OCI-LY1 (cell line): Measurements from ENCODE around the gene SLC13A1.
"Not testable (repeated sequence)": the region's sequence is repeated elsewhere in the genome, so short reads cannot be mapped to it uniquely, and the experiment has no call there.

ENCODE experiments used
- CTCF ChIP-seq: fragments of 200-600 bp; sonication (generic), shearing (Covaris generic); IDR thresholded peaks from 2 replicates; pipeline ENCODE4 v1.5.1; 2017; ENCODE audit warnings: mild to moderate bottlenecking, antibody characterized with exemption, low read length, moderate library complexity, mixed read lengths
- EZH2 ChIP-seq: fragments of 200-600 bp; sonication (generic), shearing (Covaris generic); IDR thresholded peaks from 2 replicates; pipeline ENCODE4 v1.8.0; 2017; ENCODE audit warnings: borderline replicate concordance, mixed run types, mild to moderate bottlenecking, antibody characterized with exemption, low read length, moderate library complexity, mixed read lengths

DNA sequence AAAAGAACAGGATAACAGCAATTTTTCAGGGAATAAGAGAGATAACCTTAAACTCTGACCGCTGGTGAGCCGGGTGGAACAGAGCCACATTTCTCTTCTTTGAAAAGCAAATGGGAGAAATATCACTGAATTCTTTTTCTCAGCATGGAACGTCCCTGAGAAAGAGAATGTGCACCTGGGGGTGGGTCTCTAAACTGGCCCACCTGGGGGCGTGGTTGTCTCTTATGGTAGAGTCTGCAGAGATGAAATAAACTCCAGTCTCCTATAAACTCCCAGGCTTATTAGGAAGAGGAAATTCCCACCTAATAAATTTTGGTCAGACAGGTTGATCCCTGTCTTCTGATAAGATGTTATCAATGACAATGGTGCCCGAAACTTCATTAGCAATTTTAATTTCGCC lies 27.9 kb upstream of the SLC13A1 start:
- not testable (repeated sequence) for TF ChIP-seq CTCF, EZH2
